HG02852 (cell line): ENCODE measurements around the gene INPP5D.
"Not testable (repeated sequence)": the region's sequence is repeated elsewhere in the genome, so short reads cannot be mapped to it uniquely, and the experiment has no call there.

Source experiments
- ATAC-seq: cut with Tn5 transposase; IDR thresholded peaks from one replicate; pipeline ENCODE4 v1.9.1; 2021; ENCODE audit warnings: mild to moderate bottlenecking, moderate library complexity; ENCODE audit not compliant: unreplicated experiment

INPP5D gene

GRCh38 chr2:233089851-233090250 lies 29.7 kb downstream of the INPP5D start:
- no peak for ATAC-seq

DNA sequence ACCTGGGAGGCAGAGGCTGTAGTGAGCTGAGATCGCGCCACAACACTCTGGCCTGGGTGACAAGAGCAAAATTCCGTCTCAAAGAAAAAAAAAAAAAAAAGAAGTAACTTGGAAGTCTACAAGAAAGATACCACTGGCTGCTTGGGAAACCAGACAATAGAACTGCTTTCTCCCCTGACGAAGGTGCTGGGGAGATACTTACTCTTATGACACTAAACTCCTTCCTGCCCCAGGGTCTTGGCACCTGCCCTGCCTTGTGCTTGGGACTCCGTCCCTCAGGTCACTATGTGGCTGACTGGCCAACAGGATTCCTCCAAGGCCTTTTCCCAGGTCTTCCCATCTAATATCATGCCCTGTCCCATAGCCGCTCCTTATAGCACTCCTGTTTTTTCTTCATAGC lies 30.7 kb downstream of the INPP5D start:
- no peak for ATAC-seq

- no peak for ATAC-seq
Measured at GRCh38 chr2:233091595-233092375, 31.6 kb downstream of the INPP5D start.

DNA sequence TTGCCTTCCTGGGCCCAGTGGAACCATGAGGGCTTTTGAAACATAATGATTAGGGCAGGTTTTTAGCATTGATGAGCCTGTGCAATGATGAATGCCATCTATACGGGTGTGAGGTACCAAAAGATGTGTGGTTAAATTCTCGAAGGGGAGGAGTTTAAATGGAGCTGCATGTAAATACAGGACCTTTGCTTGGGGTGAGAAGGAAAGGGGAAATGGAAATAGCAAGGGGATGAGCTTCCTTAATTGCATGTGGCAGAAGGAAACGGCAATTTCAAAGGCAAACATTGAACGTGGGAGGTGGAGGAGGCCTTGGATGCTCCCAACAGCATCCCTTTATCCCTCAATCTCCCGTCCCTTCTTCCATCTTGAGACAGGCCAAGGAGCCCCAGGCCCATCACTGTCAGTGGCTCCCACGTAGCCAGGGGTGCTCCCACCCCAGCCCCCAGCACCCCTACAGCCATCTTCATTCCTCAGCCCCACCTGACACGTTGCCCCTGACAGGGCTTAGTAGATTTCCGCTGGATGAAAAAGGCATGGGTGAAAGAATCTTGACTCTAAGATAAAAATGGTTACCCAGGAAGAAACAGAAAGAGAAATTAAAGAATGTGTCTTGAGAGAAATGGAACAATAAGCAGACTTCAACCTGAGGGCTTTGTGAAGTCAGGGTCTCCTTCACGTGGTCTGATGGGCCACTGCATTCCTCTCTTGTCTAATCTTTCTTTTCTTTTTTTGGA lies 32.5 kb downstream of the INPP5D start:
- no peak for ATAC-seq

DNA sequence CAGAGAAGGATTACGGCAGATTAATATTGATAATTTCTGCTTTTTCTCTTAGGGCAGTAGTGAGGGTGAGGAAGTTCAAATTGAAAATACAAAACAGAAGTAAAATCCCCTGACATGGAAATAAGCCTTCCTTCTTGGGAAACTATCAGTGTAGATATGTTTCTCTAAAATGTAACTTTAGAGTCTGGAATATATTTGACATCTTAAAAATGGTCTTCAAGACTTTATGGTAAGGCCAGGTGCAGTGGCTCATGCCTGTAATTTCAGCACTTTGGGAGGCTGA lies 33.0 kb downstream of the INPP5D start:
- no peak for ATAC-seq

- ATAC-seq, result no peak
Measured at GRCh38 chr2:233093721-233094120, 33.6 kb downstream of the INPP5D start.

DNA sequence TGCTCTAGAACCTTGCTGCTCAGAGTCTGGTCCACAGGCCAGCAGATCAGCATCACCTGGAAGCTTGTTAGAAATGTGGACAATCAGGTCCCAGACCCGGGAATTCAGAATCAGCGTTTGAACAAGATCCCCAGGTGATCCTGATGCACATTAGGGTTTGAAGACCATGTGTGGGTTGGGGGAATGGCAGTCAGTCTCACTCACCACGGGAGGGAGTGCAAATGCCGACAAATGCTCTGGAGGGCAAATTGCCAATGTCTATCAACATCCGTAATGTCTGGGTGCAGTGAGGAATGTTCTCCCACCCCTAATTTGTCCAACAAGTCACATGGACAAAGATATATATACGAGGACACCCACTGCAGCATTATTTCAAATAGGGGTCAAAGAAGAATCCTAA lies 34.5 kb downstream of the INPP5D start:
- no peak for ATAC-seq

DNA sequence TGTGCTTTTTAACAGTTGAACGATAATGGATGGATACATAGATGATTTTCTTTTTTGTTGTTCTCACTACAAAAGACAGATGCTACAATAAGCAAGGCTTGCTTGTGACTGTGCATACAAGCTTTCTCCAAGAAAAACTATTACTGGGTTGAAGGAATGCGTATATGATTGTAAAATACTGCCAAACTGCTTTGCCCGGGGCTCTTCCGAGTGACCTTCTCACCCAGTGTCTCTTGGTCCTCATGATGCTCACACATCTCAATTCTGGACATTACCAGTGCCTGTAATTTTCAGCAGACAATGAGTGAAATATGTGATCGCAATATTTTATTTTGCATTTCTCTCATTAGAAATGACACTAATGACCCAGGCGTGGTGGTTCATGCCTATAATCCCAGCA lies 35.9 kb downstream of the INPP5D start:
- no peak for ATAC-seq

DNA sequence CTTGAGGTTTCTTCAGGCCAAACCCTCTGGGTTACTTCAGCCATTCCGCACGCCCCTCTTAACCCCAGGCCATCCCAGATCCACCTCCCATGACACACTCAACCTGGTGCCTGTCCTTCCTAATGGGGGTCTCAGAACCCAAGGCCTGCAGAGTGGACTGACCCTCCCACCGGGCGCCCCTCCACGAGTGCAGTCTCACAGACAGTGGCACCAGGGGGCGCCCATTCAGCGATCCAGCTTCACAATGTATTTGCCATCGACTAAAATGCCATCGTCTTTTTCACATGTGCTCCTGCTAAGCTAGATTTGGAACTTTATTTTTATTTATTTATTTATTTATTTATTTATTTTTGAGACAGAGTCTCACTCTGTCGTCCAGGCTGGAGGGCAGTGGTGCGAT lies 38.5 kb downstream of the INPP5D start:
- ATAC-seq, result no peak

GRCh38 chr2:233099820-233100191 lies 39.7 kb downstream of the INPP5D start:
- not testable (repeated sequence) for ATAC-seq

DNA sequence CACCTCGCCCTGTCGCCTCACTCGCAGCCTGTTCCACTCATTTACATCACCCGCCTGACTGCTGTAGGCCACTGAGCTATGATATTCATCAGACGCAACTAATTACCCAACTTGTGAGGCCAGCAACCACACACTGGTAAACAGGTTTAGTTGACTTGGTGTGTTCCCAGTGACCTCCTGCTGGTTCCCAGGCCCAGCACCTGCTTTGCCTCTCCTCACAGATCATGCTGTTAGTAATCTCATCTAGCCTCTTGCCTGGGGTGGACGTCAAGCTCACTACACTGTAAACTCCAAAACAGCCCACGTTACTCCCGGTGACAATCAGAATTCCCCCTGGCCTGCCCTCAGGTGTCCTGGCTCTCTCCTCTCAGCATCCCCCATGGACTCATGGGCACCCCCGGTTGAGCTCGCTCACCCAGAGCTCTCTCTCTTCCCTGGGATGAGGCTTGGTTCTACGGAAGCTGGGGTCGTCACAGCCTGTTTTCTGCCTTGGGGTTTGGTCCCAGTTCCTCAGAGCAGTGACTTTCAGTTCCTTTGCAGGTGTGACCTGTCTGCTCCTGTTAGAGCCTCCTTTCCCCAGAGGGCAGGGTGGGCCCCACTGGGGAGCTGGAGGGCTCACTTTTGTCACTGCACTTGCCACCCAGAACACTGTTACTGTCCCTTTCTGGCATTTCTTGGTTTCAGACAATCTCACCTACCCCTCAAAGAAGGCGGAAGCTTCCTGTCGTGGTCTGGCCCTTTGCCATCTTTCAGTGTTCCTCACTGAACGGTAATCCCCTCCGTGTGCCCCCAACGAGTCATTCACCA lies 40.3 kb downstream of the INPP5D start:
- peak; percentile 74 for ATAC-seq

- no peak for ATAC-seq
Measured at GRCh38 chr2:233101141-233101540, 41.0 kb downstream of the INPP5D start.

DNA sequence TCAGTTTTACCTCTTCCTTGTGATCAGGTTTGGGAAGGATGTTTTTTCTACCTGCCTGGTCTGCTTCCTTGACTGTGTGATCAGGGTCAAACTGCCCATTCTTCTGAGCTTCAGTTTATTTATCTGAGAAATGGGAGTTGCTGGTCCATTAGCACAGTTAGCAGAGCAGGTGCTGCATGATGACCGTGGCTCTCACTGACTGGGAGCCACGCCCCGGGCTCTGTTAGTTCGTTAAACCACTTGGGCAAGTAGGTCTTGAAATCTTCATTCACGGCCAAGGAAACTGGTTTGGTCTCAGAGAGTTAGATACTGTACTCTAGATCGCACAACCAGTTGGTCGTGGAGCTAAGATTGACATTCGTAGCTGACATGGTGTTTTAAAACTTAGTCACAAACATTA lies 41.7 kb downstream of the INPP5D start:
- no peak for ATAC-seq

DNA sequence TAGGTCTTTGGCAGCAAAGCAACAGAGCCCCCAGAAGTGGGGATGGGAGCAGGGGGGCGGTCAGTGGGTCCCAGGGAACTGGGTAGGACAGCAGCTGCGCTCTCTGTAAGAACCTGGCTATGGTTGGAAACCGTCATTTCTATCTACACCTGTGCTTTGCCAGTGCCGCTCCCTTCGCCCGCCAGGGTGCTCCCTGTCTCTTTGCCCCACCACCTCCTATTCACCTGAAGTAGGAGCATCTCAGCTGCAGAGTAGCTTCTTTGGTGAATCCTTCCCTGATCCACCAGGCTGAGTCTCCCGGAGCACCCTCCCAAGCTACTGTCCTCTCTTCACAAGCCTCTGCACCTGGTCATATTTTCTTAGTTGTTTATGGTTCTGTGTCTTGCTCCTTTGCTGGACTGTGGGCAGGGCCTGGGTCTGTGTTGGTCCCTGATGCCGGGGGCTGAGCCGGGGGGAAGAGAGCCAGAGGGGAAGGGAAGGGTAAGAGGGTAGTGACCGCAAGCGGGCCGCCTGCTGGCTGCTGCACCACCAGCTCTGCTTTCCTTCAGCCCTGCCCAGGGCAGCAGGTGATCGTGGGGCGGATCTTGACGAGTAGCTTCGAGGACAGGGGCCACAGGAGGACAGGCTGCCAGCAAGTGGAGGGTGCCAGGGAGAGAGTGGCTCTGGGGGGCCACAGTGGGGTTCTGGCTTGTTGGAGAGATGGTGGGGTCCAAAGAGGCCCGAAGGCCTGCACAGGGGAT lies 45.2 kb downstream of the INPP5D start:
- ATAC-seq, result no peak

DNA sequence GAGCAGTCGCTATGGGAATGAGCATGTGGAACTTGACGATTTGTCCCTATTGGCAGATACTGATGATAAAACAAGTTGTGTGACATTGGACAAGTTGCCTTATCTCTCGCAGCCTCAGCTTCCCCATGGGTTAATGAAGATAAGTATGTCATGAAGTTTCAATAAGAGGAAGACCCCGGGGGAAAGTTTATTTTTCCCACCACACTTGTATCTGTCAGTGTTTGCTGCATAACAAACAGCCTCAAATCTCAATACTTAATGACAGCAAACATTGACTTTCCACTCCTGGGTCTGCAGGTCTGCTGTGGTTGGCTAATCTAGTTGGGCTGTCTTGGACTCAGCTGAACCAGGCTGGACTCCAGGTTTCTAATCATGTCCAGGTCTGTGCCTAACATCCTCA lies 45.8 kb downstream of the INPP5D start:
- ATAC-seq, result no peak

DNA sequence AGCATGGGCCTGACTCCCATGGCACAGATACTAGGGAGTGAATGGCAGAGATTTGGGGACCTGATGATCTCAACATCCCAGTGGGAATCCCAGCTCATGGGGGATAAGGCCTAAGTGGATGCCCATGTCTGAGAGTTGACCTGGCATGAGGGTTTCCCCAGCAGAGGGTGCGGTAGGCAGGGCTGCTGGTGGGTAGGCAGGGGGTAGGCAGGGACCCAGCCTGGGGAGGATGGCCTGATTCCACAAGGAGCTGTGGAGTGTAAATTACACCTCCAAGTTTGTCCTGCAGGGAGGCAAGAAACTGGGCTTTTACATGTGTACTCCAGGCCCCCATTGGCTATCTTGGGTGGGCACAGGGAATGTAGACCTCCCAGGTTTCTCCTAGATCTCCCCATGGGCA lies 46.9 kb downstream of the INPP5D start:
- ATAC-seq, result no peak

DNA sequence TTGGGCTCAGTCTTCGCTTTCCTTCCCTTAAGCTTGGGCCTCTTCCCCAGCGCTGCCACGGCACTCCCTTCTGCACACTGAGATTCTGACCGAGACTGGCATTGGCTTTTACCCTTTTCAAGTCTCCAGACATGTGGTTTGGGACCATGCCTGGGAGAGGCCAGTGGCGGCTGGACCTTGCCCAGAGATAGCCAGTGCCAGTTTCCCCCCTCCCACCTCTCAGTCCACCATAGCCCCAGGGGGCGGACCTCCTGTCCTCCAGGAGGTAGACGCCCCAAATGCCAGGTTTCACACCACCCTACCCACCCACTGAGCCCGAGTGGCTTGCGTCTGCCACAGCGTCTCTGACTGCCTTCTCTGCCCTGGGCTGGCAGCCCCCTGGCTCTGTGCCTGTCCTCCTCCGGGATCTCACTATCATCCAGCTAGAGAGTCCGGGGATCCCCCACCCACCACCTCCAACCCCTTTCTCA lies 47.7 kb downstream of the INPP5D start:
- no peak for ATAC-seq

DNA sequence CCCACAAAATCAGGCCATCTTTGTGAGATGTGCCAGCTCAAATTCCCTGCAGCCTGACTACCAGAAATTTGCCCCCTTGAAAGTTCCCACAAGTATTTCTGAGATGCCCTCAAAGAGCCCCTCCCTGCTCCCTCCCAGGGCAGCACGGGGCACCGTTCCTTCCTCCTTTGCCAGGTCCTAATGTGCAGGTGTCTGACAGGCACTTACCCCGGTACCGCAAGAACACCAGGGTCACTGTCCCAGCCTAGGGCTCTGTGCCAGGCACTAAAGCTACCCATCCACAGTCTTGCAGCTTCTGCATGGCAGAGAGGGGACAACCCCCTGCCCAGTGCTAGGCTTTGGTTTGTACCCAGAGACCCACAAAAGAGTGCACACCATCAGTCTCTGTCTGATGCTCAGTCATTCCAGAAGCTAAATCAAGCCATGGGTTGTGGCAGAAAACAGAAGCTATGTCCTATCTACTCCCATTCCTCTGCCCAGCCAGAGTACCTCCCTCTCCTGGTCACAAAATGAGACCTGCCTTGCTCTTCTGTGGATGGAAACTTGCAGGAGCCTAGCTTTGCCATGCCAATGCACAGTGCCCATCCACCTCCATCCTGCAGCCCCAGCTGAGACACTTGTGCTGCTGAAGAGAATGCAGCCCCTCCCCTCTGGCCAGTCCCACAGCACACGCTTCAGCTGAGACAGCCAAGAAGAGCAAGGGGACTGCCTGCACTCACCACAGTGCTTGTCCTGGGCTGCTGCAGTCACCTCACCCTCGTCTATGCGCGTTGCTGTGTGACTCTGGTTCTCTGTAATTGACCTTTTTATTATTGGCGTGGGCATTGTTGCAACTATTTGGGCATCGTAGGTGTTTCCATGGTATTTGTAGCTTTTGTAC lies 48.7 kb downstream of the INPP5D start:
- peak; percentile 61 for ATAC-seq

DNA sequence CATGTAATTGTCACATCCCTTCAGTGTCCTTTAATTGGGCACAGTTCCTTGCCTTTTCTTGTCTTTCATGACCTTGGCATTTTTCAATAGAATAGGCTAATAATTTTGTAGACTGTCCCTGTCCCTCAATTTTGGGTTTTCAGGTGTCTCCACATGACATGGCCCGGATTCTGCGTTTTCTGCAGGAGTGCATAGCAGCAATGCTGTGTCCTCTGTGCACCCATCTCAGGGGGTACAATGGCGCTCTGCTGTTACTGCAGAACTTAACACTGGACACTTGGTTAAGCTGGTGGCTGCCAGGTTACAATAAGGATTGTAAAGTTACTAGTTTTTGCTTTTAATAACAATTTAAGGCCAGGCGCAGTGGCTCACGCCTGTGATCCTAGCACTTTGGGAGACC lies 51.3 kb downstream of the INPP5D start:
- no peak for ATAC-seq

DNA sequence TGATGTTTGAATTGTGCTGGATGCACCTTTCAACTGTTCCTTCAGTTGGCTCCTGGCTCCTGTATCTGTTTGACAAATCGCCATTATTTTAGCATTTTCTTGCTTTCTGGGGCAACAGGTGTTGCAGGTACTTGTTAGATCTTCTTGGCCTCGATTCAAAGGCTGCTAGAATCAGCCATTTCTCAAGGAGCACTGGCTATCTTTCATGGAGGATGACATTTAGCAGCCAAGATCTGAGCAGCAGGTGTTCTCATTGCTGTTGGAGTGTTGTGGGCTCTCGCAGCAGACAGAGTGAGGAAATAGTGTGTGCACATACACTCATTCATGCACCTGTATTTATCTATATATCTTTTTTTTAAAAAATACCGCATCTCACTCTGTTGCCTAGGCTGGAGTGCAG lies 52.2 kb downstream of the INPP5D start:
- no peak for ATAC-seq
